ENCODE measurements around the gene ERICH6.

Gene ERICH6

GRCh38 chr3:150720444-150720843 is 16.7 kb upstream of the ERICH6 start:
- no peak overlapping the region for H3K27ac ChIP-seq (ENCODE audit: low read depth, low read length)
- H3K9ac ChIP-seq (ENCODE audit: low read depth, low read length) = no peak overlapping the region
- no peaks in the 10 kb centered on the region for H3K27me3 ChIP-seq (ENCODE audit: control insufficient read depth, insufficient read depth, low read length)
- H3K9me3 ChIP-seq (ENCODE audit: control insufficient read depth, insufficient read depth, low read length) = no peaks in the 10 kb centered on the region
- no peaks in the 10 kb centered on the region; the same call in 1 of the 2 replicates for H3K4me1 ChIP-seq (ENCODE audit: control insufficient read depth, insufficient read depth, low read length)
- H3K36me3 ChIP-seq (ENCODE audit: control insufficient read depth, insufficient read depth, low read length) = no peaks in the 10 kb centered on the region
- no peak overlapping the region for H3K4me3 ChIP-seq (ENCODE audit: low read depth, low read length)

- Histone ChIP-seq H3K36me3 (ENCODE audit: control insufficient read depth, insufficient read depth, low read length) (no peaks in the 10 kb centered on the region), H3K4me1 (ENCODE audit: control insufficient read depth, insufficient read depth, low read length) (no peaks in the 10 kb centered on the region), H3K9me3 (ENCODE audit: control insufficient read depth, insufficient read depth, low read length) (no peaks in the 10 kb centered on the region; the same call in 1 of the 2 replicates)
These were observed 6.4 kb upstream of the ERICH6 start for GRCh38 chr3:150710097-150710496.

GRCh38 chr3:150703299-150703755 is 393 bp downstream of the ERICH6 start:
- no peaks in the 10 kb centered on the region for H3K36me3 ChIP-seq (ENCODE audit: control insufficient read depth, insufficient read depth, low read length)
- no peaks in the 10 kb centered on the region for H3K4me1 ChIP-seq (ENCODE audit: control insufficient read depth, insufficient read depth, low read length)
- H3K27me3 ChIP-seq (ENCODE audit: control insufficient read depth, insufficient read depth, low read length) = no peaks in the 10 kb centered on the region
- H3K9ac ChIP-seq (ENCODE audit: low read depth, low read length) = no peak overlapping the region; the same call in 1 of the 2 replicates
- H3K9me3 ChIP-seq (ENCODE audit: control insufficient read depth, insufficient read depth, low read length) = no peaks in the 10 kb centered on the region
- peak overlapping the region; percentile 77 for H3K4me3 ChIP-seq (ENCODE audit: low read depth, low read length)
- H3K27ac ChIP-seq (ENCODE audit: low read depth, low read length) = no peak overlapping the region

More at GRCh38 chr3:150710097-150710496, 6.4 kb upstream of the ERICH6 start:
- Histone ChIP-seq H3K4me3 (ENCODE audit: low read depth, low read length) (no peak overlapping the region), H3K27me3 (ENCODE audit: control insufficient read depth, insufficient read depth, low read length) (no peaks in the 10 kb centered on the region), H3K27ac (ENCODE audit: low read depth, low read length) (no peak overlapping the region), H3K9ac (ENCODE audit: low read depth, low read length) (no peak overlapping the region)

GRCh38 chr3:150699068-150699639 is 4.6 kb downstream of the ERICH6 start:
- Histone ChIP-seq H3K9ac (ENCODE audit: low read depth, low read length) (no peak overlapping the region), H3K36me3 (ENCODE audit: control insufficient read depth, insufficient read depth, low read length) (no peaks in the 10 kb centered on the region), H3K27ac (ENCODE audit: low read depth, low read length) (no peak overlapping the region), H3K9me3 (ENCODE audit: control insufficient read depth, insufficient read depth, low read length) (no peaks in the 10 kb centered on the region), H3K4me3 (ENCODE audit: low read depth, low read length) (no peak overlapping the region), H3K27me3 (ENCODE audit: control insufficient read depth, insufficient read depth, low read length) (no peaks in the 10 kb centered on the region), H3K4me1 (ENCODE audit: control insufficient read depth, insufficient read depth, low read length) (no peaks in the 10 kb centered on the region)

- no peaks in the 10 kb centered on the region for H3K36me3 ChIP-seq (ENCODE audit: control insufficient read depth, insufficient read depth, low read length)
- no peak overlapping the region for H3K9ac ChIP-seq (ENCODE audit: low read depth, low read length)
- H3K9me3 ChIP-seq (ENCODE audit: control insufficient read depth, insufficient read depth, low read length) = peaks cover 8% of the 10 kb centered on the region
- H3K4me1 ChIP-seq (ENCODE audit: control insufficient read depth, insufficient read depth, low read length) = no peaks in the 10 kb centered on the region
- no peak overlapping the region for H3K4me3 ChIP-seq (ENCODE audit: low read depth, low read length)
- no peak overlapping the region for H3K27ac ChIP-seq (ENCODE audit: low read depth, low read length)
- H3K27me3 ChIP-seq (ENCODE audit: control insufficient read depth, insufficient read depth, low read length) = no peaks in the 10 kb centered on the region
These were observed 6.1 kb downstream of the ERICH6 start for GRCh38 chr3:150697646-150698045.

- Histone ChIP-seq H3K27me3 (ENCODE audit: control insufficient read depth, insufficient read depth, low read length) (no peaks in the 10 kb centered on the region), H3K4me1 (ENCODE audit: control insufficient read depth, insufficient read depth, low read length) (no peaks in the 10 kb centered on the region), H3K36me3 (ENCODE audit: control insufficient read depth, insufficient read depth, low read length) (no peaks in the 10 kb centered on the region), H3K9ac (ENCODE audit: low read depth, low read length) (no peak overlapping the region), H3K27ac (ENCODE audit: low read depth, low read length) (no peak overlapping the region), H3K9me3 (ENCODE audit: control insufficient read depth, insufficient read depth, low read length) (peaks cover 40% of the 10 kb centered on the region), H3K4me3 (ENCODE audit: low read depth, low read length) (no peak overlapping the region)
These were observed 12.2 kb downstream of the ERICH6 start for GRCh38 chr3:150691414-150692040.

- no peaks in the 10 kb centered on the region for H3K4me1 ChIP-seq (ENCODE audit: control insufficient read depth, insufficient read depth, low read length)
- no peak overlapping the region for H3K9ac ChIP-seq (ENCODE audit: low read depth, low read length)
- H3K36me3 ChIP-seq (ENCODE audit: control insufficient read depth, insufficient read depth, low read length) = no peaks in the 10 kb centered on the region
- peaks cover 32% of the 10 kb centered on the region for H3K9me3 ChIP-seq (ENCODE audit: control insufficient read depth, insufficient read depth, low read length)
- H3K27ac ChIP-seq (ENCODE audit: low read depth, low read length) = no peak overlapping the region
- no peak overlapping the region for H3K4me3 ChIP-seq (ENCODE audit: low read depth, low read length)
- no peaks in the 10 kb centered on the region for H3K27me3 ChIP-seq (ENCODE audit: control insufficient read depth, insufficient read depth, low read length)
These were observed 16.1 kb downstream of the ERICH6 start for GRCh38 chr3:150687613-150688012.

GRCh38 chr3:150682824-150683223 is 20.9 kb downstream of the ERICH6 start:
- no peak overlapping the region for H3K27ac ChIP-seq (ENCODE audit: low read depth, low read length)
- H3K36me3 ChIP-seq (ENCODE audit: control insufficient read depth, insufficient read depth, low read length) = no peaks in the 10 kb centered on the region
- H3K27me3 ChIP-seq (ENCODE audit: control insufficient read depth, insufficient read depth, low read length) = no peaks in the 10 kb centered on the region
- no peak overlapping the region for H3K4me3 ChIP-seq (ENCODE audit: low read depth, low read length)
- no peak overlapping the region for H3K9ac ChIP-seq (ENCODE audit: low read depth, low read length)
- H3K9me3 ChIP-seq (ENCODE audit: control insufficient read depth, insufficient read depth, low read length) = no peaks in the 10 kb centered on the region
- no peaks in the 10 kb centered on the region for H3K4me1 ChIP-seq (ENCODE audit: control insufficient read depth, insufficient read depth, low read length)

GRCh38 chr3:150682279-150682678 is 21.4 kb downstream of the ERICH6 start:
- Histone ChIP-seq H3K36me3 (ENCODE audit: control insufficient read depth, insufficient read depth, low read length) (no peaks in the 10 kb centered on the region), H3K9ac (ENCODE audit: low read depth, low read length) (no peak overlapping the region), H3K9me3 (ENCODE audit: control insufficient read depth, insufficient read depth, low read length) (no peaks in the 10 kb centered on the region), H3K27me3 (ENCODE audit: control insufficient read depth, insufficient read depth, low read length) (no peaks in the 10 kb centered on the region), H3K4me3 (ENCODE audit: low read depth, low read length) (no peak overlapping the region), H3K27ac (ENCODE audit: low read depth, low read length) (no peak overlapping the region), H3K4me1 (ENCODE audit: control insufficient read depth, insufficient read depth, low read length) (no peaks in the 10 kb centered on the region)

GRCh38 chr3:150681057-150681456 is 22.7 kb downstream of the ERICH6 start:
- no peak overlapping the region for H3K9ac ChIP-seq (ENCODE audit: low read depth, low read length)
- H3K9me3 ChIP-seq (ENCODE audit: control insufficient read depth, insufficient read depth, low read length) = no peaks in the 10 kb centered on the region; the same call in 1 of the 2 replicates
- H3K36me3 ChIP-seq (ENCODE audit: control insufficient read depth, insufficient read depth, low read length) = no peaks in the 10 kb centered on the region
- H3K4me1 ChIP-seq (ENCODE audit: control insufficient read depth, insufficient read depth, low read length) = no peaks in the 10 kb centered on the region
- H3K27ac ChIP-seq (ENCODE audit: low read depth, low read length) = no peak overlapping the region
- H3K4me3 ChIP-seq (ENCODE audit: low read depth, low read length) = no peak overlapping the region
- H3K27me3 ChIP-seq (ENCODE audit: control insufficient read depth, insufficient read depth, low read length) = no peaks in the 10 kb centered on the region

- Histone ChIP-seq H3K4me3 (ENCODE audit: low read depth, low read length) (no peak overlapping the region), H3K27me3 (ENCODE audit: control insufficient read depth, insufficient read depth, low read length) (no peaks in the 10 kb centered on the region), H3K27ac (ENCODE audit: low read depth, low read length) (no peak overlapping the region), H3K36me3 (ENCODE audit: control insufficient read depth, insufficient read depth, low read length) (no peaks in the 10 kb centered on the region), H3K9me3 (ENCODE audit: control insufficient read depth, insufficient read depth, low read length) (peaks cover 1% of the 10 kb centered on the region; the same call in 1 of the 2 replicates), H3K9ac (ENCODE audit: low read depth, low read length) (no peak overlapping the region), H3K4me1 (ENCODE audit: control insufficient read depth, insufficient read depth, low read length) (no peaks in the 10 kb centered on the region)
These were observed 23.2 kb downstream of the ERICH6 start for GRCh38 chr3:150680562-150680961.

Data from HUES48 (cell line).